ENCODE results near the gene DNAJA1.

DNAJA1 gene

DNA sequence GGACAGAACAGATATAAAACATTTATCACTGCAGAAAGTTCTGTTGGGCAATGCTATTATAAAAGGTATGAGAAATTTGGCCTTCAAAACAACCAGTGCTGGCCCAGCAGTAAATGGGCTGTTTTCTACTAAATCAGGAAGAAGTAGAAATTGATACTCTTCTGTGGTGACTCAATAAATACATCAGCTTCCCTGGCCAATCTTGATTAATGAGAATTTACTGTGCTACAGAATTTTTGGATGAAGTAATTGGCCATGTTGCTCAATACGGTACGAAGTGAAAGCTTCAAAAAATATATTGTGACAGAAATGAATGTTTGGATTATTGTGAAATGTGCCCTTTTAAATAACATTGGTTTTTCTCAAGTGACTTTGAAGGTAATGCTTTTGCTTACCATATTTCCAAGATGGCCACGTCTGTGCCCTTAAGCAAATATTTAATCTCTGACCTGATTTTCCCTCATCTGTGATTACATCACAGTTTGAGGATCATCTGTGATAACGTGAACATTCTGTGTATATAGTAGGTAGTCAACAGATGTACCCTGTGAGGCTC lies 4.2 kb downstream of the DNAJA1 start:
- FAIRE-seq: no peak

DNA sequence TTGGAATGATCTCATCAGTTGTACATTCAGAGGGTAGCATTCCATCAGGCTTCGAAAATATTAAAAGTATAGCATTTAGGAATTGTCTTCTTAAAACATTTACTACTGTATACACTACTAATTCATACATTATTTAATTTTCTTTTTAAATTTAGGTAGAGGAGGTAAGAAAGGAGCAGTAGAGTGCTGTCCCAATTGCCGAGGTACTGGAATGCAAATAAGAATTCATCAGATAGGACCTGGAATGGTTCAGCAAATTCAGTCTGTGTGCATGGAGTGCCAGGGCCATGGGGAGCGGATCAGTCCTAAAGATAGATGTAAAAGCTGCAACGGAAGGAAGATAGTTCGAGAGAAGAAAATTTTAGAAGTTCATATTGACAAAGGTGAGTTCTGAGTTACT lies 5.2 kb downstream of the DNAJA1 start:
- FAIRE-seq: no peak

DNA sequence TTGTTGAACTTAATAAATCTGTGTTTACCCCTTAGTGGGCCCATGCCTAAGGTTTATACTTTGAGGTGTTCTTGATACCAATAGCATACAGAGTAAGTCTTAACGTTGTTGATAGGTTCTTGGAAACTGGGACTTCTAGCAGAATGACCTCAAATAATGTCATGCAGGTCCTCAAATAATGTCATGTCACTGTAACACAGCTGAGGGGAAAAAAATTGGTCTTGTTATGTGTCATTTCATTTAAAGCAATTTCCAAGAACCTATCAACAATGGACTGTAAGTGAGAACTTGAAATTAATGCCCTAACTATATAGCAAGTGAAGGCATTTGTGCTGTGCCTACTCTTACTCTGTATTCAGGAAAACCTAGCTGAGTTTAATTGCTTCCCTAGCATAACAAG lies 7.2 kb downstream of the DNAJA1 start:
- no peak for FAIRE-seq

DNA sequence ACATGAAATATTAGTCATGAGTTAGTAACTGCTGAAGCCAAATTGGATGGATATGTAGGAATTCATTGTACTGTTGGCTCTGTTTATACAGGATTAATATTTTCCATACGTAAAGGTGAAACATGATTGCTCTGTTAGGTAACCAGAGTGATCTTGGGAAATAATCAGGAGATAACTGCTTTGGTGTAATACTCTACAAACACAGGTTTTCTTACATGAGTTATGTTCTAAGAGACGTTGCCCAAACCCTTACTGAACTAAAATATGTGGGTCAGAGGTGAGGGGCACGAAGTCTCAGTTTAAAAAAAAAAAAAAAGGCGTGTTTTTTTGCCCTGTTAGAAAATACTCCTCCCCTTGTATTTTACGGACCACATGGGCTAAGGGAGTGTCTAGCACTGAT lies 7.8 kb downstream of the DNAJA1 start:
- FAIRE-seq: no peak

DNA sequence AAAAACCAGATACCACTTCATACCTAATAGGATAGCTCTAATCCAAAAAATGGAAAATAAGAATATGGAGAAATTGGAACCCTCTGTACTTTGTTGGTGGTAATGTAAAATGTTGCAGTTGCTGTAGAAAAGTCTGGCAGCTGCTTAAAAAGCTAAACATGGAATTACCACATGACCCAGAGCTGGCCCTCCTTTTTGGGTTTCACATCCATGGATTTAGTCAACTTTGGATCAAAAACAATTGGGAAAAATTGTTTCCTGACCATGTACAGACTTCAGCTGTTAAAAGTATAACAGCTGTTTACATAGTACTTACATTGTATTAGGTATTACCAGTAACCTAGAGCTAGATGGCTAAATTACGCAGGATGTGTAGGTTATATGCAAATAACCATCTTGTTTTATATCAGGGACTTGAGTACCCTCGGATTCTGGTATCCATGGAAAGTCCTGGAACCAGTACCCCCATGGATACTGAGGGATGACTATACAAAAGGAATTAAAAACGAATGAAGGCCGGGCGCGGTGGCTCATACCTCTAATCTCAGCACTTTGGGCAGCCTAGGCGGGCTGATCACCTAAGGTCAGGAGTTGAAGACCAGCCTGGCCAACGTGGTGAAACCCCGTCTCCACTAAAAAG lies 15.8 kb downstream of the DNAJA1 start:
- no peak for FAIRE-seq

DNA sequence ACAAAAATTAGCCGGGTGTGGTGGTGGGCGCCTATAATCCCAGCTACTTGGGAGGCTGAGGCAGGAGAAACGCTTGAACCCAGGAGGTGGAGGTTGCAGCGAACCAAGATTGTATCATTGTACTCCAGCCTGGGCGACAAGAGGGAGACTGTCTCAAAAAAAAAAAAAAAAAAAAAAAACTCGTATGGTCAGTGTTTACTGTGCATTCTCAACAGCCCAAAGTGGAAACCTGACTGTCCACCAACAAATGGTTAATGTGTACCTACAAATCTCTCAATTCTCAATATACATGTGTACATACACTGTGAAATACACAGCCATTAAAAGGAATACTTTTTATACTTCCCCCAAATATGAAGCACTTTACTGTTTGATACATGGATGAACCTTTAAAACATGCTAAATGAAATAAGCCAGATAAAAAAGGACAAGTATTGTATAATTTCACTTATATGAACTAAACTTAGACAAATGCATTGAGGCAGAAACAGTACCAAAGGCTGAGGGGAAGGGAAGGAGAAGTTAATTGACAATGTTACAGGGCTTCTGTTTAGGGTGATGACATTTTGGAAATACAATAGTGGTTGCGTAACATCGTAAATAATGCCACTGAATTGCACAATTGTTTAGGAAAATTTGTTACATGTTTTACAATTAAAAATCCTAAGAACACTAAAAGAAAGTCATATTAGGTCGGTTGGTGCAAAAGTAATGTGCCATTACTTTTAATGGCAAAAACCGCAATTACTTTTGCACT lies 16.5 kb downstream of the DNAJA1 start:
- no peak for FAIRE-seq

DNA sequence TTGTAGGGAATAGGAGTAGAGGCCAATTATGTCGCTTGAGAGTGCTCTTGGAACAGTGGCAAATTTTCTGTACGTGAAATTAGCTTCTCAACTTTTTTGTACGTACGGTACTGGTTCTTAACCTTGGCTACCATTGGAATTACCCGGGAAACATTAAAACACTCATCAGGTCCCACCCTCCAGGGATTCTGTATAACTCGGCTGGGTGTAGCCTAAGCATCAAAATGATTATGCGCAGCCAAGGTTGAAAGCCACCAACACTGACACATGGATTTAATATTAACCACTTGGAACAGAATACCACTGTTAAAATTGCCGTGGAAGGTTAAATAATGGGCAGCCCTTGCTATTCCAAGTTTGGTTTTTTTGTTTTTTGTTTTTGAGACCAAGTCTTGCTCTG lies 17.4 kb downstream of the DNAJA1 start:
- no peak for FAIRE-seq

DNA sequence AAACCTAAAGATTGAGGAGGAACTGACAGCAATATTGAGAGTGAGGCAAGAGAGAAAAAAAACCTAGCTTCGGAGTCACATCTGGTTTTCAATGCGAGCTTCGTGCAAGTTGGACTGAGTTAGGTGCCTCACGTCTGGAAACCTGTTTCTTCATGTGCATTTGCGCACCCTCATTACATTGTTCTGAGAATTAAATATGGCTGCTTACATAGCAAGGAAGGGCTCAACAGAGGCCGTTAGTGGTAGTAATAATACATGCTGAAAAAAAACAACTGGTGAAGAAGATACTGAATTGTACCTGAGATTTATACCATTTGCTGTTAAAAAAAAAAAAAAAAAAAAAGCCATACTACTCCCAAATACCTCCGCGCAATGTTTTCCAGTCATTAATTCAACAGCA lies 18.6 kb downstream of the DNAJA1 start:
- FAIRE-seq: no peak

DNA sequence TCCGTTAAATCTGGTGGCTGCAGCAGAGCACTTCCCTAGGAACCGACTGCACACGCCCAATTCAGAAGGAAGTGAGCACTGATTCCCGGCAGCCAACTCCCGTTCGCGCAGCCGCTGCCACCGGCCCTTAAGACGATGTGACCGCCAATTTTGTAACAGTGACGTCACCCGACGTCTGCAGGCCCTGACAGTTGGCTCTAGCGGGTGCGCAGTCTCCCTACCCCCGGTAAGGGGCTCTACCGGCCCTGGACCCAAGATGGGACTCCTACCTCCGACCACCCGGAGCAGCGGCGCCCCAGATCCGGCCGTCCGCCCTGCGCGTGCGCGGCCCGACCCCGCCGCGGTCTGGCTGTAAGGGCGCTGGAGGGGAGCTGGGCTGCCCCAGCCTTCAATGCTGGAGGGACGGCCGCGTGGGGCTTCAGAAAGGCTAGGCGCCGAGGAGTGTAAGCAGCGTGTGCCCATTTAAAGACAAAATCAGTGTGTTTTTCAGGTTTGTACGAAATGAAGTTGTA lies 19.1 kb downstream of the DNAJA1 start:
- FAIRE-seq: no peak

DNA sequence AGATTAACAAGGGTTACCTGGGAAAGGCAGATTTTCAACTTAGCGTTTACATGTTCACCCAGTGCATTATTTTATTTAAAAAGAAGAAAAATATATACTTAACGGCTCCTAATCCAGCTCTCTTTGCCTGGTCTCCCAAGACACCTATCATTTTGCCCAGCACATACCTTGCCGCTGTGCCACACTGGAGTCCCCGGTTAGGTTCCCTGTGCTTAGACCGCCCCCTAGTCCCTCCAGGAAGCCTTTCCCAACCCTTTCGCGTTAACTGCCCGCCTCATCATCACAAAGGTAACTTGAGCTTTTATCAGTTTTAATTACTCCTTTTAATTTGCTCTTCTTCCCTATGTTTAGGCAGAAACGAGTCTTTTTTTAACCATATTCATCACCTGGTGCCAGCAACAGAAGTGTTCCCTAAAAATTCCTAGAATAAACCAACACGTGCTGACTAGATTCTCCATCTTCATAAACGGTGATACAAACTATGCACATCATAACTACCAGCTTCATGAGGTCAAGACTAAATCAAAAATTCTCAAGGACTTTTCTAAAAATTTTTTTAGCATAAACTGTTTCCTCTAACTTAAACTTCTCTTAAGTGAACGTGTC lies 19.7 kb downstream of the DNAJA1 start:
- no peak for FAIRE-seq

DNA sequence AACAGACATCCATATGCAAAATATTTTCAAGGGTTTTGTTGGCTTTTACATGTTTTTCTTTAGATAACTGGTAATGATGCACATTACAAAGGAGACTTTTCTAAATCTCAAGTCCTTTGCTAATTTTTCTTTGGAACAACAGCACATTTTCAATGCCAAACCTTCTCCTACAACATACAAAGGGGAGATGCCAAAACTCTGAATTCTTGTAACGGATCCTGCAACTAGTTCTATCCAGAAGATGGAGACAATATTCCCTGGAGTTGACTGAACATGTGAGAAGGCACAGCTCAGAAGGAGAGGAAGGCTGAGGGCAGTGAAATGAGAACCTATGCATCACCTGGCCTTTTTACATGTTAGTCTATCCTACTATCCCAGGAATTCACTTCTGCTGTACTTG lies 21.0 kb downstream of the DNAJA1 start:
- no peak for FAIRE-seq

DNA sequence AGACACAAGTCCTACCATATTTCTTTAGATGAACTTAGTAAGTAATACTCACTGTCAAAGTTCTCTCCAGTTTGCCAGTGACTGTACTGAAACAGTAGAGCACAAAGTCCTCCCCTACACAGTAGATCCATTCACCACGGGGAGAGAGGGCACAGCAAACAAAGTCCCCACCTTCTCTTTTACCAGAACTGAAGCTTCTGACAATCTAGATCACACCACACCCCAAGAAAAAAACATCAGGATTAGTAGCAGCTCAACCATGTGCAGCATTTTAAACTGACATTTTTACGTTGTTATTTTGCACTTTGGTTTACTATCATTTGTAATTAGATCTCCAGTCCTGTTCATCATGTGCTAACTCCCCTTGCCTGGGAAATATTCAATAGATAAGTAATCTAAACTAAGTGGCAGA lies 23.0 kb downstream of the DNAJA1 start:
- FAIRE-seq: no peak

DNA sequence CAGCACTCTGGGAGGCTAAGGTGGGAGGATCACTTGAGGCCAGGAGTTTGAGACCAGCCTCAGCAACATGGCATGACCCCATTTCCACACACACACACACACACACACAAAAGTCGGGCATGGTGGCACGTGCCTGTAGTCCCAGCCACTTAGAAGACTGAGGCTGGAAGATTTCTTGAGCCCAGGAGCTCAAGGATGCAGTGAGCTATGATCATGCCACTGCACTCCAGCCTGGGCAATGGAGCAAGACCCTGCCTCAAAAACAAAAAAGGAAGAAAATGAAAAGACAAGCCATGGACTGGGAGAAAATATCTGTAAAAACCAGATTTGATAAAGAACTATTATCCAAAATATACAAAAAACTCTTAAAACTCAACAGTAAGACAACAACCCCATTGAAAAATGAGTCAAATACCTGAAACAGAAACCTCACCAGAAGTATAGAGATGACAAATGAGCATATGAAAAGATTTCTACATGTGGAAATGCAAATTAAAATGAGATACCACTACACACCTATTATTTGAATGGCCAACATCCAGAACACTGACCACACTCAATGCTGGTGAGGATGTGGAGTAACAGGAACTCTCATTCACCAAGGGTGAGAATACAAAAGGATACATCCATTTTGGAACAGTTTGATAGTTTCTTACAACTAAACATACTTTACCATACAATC lies 24.7 kb downstream of the DNAJA1 start:
- no peak for FAIRE-seq

DNA sequence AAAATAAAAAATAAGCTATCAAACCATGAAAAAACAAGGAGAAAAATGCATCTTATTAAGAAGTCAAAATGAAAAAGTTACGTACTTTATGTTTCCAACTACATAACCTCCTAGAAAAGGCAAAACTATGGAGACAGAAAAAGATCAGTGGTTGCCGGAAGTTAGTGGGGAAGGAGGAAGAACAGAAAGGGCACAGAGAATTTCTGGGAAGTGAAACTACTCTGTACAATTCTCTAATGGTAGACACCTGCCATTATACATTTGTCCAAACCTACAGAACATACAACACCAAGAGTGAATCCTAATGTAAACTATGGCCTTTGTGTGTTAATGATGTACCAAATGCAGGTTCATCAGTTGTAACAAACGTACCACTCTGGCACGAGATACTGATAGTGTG lies 26.1 kb downstream of the DNAJA1 start:
- FAIRE-seq: no peak

DNA sequence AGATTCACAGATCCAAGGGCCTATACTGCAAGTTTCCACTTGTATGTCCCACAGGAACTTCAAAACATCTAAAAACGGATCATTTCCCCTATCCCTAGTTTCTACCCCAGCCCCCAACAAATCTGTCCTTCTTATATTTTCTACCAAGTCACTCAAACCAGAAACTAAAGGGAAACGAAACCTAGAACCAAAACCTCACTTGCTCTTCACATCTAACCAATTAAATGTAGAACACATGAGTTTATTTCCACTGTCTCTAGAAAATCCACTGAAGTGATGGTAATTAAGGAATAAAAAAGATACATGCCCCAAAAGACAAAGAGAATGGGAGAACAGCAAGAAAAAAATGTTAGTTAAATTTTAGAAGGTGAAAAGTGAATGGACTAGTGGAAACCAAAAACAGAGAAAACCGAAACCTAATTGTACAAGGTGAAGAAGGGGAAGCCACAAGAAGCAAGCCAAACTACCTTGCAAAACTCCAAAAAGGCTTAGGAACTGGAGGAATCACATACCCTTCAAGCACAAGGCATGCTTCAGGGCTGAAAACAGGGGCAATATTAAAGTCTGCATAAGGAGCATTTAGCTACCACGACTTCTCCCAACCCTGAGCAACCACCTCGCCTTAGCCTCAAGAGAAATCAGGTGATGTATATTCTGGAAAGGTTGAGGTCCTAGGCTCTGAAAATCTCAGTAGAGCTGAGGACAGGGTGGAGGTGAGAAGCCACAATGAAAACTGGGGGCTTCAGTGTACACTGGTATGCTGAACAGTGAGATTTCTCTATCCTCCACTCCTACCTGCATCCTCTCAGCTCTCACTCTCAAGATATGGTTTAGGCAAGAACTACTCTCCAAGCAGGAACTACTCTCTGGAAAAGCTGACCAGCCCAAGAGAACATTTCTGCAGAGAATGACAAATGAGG lies 40.3 kb downstream of the DNAJA1 start:
- no peak for FAIRE-seq

DNA sequence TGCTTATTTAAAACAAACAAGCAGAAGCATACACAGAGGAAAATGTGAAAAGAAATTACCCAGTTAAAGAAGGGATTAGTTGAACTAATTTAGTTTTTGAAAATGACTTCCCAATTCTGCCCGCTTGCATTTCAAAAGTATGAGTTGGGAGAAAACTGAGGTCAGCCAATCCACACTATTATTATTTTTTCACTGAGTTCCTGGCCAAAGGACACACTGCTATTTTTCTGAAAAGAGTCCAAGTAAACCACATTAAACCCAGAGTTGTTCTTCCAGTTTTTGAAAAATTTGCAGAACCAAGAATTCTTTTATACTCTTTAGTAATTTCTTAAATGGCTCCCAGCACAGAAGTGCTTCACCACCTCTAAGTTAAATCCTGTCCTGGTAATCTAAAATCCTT lies 43.9 kb downstream of the DNAJA1 start:
- FAIRE-seq: no peak

DNA sequence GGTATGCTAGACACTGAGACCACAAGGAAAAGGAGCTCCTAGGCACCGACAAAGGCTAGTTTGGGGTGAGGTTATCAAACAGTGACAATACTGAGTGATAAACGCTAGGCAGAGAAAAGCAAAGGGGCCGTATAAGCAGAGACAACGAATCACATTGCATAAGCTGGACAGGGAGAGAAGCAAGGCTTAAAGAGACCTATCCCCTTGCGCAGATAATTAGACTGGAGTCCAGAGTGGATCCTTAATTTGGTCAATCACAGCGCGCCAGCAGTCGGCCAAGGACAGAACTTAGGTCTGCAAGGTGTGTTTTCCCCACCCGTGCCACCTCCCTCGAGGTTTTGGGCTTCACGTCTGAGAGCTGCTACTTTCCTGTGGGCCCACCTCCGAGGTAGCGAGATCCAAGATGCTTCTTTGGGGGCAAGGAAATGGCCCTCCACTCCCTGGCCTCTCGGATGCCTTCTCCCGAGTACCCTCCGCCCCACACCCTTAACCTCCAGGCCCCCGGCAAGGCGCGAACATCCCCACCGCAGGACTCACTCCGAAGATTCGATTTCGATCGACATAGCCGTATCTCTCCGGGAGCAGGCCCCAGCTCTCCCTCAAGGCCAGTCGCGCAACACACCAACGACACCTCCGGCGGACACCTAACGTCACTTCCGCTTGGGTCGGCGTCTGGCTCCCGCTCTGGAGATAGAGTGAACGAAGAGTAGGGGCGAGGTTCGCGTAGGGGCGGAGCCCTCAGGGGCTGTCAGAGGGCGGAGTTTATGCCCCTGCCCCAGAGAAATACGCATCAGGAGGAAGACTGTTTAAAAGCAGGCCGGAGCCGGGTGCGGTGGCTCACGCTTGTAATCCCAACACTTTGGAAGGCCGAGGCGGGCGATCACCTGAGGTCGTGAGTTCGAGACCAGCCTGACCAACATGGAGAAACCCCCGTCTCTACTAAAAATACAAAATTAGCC lies 51.3 kb downstream of the DNAJA1 start, which contains the start of gene SMU1:
SMU1 (minus strand) TSS at position 629 of the 959 bp plus-strand sequence; CDS start at position 563, 66 bp downstream.
- peak; percentile 93 for FAIRE-seq

DNA sequence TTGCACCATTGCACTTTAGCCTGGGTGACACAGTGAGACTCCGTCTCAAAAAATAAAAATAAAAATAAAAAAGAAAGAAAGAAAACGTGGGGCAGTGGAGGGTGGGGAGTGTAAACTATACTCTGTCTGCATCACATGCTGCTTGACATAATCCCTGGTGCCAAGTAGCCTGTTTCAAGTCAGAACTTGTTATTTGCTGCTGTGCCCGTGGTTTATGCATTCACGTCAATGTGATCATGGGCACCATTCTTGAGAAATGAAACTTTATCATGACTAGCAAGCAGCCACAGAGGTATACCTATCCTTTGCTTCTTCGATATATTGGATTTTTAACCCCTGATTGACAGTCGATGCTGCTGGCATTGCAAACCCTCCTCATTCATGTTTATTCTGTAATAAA lies 55.5 kb downstream of the DNAJA1 start:
- FAIRE-seq: no peak

DNA sequence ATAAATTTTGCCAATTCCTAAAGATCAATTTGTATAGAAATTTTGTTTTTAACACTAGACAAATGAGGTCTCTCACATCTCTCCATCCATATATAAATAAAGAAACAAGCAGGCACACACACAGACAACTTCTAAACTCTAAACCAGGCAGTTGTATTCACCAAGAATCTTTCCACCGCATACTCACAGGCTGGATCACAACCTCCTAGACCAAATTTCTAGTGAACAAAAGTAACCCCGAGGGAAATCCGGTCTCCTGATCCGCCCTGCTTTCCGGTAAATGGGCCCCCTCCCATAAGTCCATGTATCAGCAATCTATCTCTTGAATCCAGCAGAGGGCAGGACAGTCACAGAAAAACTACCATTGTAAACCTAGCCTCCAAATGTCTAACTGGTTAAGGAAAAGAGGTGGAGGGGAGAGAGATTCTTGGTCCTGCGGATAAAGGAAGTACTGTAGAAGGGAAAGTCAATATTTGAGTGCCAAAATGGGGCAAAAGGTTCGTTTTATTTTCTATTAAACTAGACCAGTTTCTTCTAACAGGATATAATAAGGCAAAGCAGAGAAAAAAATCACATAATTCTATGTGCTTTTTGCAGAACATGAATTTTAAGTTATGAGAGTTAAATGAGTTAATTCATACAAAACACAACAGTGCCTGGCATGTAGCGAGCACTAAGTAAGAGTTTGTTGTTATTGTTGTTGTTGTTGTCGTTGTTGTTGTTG lies 56.2 kb downstream of the DNAJA1 start:
- FAIRE-seq: peak; percentile 85

DNA sequence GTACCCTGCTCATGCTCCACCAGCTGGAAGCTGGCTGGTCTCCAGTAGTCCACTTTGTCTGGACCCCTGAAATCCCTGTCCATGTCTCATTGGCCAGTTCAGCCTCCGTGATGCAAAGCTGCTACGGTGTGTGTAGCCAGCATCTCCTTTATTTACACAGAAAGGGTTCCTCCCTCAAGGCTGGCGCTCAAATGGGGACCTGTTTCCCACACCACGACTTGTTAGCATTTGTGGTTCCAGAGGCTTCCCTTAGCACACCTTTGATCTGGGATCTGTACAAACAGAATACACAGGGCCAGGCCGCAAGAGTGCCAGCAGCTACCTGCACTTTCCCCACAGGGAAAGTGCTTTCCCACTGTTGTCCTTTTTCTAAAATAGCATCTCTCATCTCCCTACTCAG lies 57.1 kb downstream of the DNAJA1 start:
- no peak for FAIRE-seq
